ENCODE data around the gene EEFSEC.
"Not testable (repeated sequence)": the region's sequence is repeated elsewhere in the genome, so short reads cannot be mapped to it uniquely, and the experiment has no call there.

EEFSEC gene

GRCh38 chr3:128154354-128154753 lies 1.1 kb downstream of the EEFSEC start:
- DNase-seq, result not testable (repeated sequence)

- no peak for DNase-seq
These were observed 2.5 kb downstream of the EEFSEC start for GRCh38 chr3:128155616-128156360.

GRCh38 chr3:128160661-128161060 lies 7.4 kb downstream of the EEFSEC start:
- no peak for DNase-seq

GRCh38 chr3:128163432-128163831 lies 10.2 kb downstream of the EEFSEC start:
- DNase-seq, result no peak

GRCh38 chr3:128166971-128167453 lies 13.7 kb downstream of the EEFSEC start:
- DNase-seq, result no peak

- no peak for DNase-seq
These were observed 14.3 kb downstream of the EEFSEC start for GRCh38 chr3:128167646-128167972.

GRCh38 chr3:128167973-128168674 lies 14.8 kb downstream of the EEFSEC start:
- DNase-seq, result no peak

- DNase-seq, result no peak
These were observed 15.6 kb downstream of the EEFSEC start for GRCh38 chr3:128168836-128169235.

- peak; percentile 40 for DNase-seq
These were observed 17.7 kb downstream of the EEFSEC start for GRCh38 chr3:128170866-128171516.

GRCh38 chr3:128173200-128173599 lies 19.9 kb downstream of the EEFSEC start:
- DNase-seq, result no peak

GRCh38 chr3:128173849-128174248 lies 20.6 kb downstream of the EEFSEC start:
- DNase-seq, result no peak

GRCh38 chr3:128174675-128175590 lies 21.7 kb downstream of the EEFSEC start:
- DNase-seq, result no peak

- DNase-seq, result no peak
These were observed 22.5 kb downstream of the EEFSEC start for GRCh38 chr3:128175768-128176167.

- DNase-seq, result no peak
These were observed 23.1 kb downstream of the EEFSEC start for GRCh38 chr3:128176276-128176833.

GRCh38 chr3:128177865-128178264 lies 24.6 kb downstream of the EEFSEC start:
- no peak for DNase-seq

- no peak for DNase-seq
These were observed 25.7 kb downstream of the EEFSEC start for GRCh38 chr3:128178782-128179483.

GRCh38 chr3:128179484-128179819 lies 26.2 kb downstream of the EEFSEC start:
- DNase-seq, result no peak

- no peak for DNase-seq
These were observed 27.2 kb downstream of the EEFSEC start for GRCh38 chr3:128180436-128180835.

GRCh38 chr3:128180913-128181312 lies 27.6 kb downstream of the EEFSEC start:
- DNase-seq, result no peak

GRCh38 chr3:128182656-128183055 lies 29.4 kb downstream of the EEFSEC start:
- no peak for DNase-seq

- DNase-seq, result no peak
These were observed 32.6 kb downstream of the EEFSEC start for GRCh38 chr3:128185630-128186447.

Measured in KG1 (cell line).